Activated CD4-positive, CD25-positive, alpha-beta regulatory T cell treated with anti-CD3 and anti-CD28 coated beads, Interleukin-2, amount 50 U/mL, for 72 hours (primary cell): ENCODE results near the gene YTHDF1.

Source experiments
- DNase-seq: peaks from one replicate; pipeline ENCODE4 v3.0.0; 2021

The YTHDF1 gene

DNA sequence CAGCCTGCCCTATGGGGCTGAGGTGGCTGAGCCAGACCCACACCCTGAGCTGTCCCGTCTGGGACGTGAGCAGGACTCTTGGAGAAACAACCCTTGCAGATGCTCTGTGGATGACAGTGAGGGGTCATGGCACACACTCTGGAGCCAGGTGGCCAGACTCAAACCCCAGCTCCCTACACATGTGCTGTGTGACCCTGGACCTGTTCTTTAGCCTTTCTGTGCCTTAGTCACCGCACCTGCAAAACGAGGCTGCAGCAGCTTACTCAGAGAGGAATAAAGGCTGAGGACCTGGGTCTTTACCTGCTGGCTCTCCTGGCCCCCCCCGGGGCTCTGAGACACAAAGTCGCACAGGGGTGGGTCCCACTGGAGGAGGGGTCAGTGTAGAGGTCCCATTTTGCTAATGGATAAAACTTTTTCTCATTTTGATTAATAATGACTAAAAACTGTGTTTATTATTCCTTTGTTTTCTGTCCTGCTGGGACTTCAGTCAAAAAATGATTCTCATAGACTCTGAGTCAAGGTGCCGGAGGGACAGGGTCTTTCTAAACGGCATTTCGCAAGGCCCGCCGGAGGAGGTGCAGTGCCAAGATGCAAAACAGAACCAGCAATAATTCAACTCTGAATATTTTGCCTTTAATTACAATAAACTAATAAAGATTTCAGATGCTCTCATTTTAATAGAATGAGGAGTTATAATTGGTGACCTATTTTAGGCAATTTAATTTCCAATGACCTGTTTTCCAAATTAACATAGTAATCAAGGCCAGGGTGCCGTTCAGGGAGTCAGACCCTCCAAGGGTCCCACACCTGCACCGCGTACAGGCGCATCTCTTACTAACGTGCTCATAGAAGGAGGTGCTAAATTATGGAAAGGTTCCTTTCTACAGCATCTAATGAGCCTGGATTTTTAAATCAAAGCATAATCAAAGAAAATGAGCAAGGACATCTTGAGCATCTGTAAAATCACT is 62.4 kb downstream of the YTHDF1 start:
- no peak for DNase-seq

DNA sequence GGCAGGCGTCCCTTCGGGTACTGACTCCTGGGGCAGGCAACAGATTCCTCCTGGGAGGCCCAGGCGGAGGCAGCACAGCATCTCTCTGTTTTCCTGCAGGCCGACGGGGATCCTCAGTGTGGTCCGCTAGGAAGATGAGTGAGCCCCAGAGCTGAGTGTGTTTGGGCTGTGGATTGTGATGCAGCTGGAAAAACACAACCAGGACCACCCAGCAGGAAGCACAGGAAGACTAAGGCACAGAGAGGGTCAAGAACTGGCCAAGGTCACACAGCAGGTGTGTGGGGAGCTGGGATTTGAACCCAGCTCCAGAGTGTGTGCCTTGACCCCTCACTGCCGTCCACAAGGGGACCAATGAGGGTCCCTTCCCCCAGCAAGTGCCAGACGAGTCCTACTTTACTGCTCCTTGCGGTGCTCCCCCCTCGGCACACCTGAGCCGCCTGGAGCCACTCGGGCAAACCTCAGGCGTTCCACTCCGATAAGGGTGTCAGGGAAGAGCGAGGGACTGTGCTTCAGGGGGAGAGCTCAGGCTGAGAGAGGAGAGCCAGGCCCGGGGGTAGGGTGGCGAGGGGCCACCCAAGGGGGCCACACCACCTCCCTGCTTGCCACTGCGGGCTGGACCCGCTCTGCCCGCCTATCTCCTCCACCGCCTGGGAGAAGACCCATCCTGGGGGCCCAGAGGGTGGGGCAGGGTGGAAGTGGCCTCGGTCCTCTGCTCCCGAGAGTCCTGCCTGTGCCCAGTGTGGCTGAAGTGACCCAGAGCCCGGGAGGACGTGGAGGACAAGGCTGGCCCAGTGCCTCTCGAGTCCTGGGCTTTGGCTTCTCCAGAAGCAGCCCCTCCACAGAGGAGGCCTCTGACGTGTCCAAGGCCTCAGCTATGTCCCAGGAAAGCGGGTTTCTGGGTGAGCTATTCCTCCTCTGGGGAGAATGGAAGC is 63.3 kb downstream of the YTHDF1 start:
- no peak for DNase-seq

DNA sequence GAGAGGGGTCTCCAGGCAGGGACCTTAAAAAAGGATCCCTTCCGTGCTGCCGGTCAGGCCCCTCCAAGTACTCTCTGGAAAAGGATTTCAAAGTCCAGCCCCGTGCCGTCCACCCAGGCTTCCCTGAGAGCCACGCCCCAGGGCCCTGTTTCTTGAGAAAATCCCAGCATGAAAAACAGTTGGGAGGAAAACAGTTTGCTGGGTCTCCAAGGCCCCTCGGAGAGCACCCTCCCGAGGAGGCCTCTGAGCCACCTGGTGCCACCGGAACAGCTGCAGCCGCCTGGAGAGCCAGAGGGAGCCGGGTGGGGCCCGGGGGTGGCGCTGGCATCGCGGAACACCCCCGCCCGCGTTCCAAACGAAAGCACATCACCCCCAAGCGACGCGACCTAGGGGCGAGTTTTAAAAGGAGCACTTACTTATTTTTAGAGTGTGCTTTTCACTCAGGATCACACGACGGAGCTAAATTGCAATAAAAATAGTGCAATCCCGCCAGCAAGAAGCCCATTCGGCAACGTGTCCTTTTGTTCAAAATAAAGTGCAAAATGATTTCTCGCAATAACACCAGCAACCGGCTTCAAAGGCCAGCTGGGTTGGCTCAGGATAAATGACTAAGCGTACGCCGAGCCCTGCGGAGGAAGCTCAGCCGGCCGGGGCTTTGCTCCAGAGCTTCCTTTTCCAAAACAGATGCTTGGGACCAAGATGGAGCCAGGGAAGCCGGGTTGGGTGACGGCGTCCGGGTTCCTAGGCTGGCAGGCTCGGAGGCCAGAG is 64.2 kb downstream of the YTHDF1 start:
- no peak for DNase-seq

DNA sequence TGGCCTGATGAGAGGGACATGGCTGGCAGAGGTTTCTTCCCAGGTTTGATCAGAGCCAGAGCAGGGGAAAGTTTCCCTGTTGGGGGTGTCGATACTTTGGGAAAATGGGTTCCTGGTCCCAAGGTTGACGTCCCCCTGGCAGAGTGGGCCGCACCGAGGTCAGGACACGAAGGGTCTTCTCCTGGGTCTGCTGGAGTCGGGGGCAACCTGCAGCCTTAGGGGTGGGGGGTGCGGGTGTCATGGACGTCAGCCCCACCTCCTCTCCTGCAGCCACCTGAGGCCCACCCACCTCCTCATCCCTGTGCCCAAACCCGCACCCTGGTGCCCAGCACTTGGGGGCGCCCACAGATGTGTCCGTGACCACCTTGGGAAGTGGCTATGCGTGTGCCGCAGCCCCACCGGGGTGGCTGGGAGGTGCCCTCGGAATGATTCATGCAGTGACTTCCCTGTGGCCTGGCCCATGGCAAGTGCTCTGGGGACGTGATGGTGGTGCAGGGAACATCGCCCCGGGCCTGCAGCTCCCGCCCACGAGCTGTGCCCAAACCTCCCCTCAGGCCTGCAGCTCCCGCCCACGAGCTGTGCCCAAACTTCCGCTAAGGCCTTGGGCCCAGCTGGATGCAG is 64.9 kb downstream of the YTHDF1 start:
- DNase-seq: no peak

DNA sequence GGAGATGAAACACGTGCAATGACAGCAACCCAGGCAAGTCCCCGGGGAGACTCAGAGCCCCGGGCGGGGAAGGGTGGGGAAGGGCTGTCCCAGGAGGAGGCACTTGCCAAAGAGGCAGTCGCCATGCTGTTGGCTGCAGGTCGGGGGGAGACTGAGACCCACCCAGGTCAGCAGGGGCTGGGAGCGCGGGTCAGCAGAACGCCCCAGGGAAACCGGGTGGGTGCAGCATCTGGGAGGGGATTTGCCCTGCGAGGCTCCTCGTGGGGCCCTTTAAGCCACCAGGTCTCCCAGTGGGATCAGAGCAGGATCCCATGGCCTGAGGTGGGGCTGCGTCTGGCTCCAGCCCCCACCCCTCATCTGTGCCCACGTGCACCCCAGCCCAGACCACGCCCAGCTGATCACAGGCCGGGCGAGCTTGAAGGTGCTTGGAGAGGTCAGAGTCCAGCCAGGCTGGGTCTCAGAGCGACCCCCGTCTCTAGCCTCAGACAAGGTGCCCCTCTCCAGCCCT is 65.5 kb downstream of the YTHDF1 start:
- DNase-seq: no peak

DNA sequence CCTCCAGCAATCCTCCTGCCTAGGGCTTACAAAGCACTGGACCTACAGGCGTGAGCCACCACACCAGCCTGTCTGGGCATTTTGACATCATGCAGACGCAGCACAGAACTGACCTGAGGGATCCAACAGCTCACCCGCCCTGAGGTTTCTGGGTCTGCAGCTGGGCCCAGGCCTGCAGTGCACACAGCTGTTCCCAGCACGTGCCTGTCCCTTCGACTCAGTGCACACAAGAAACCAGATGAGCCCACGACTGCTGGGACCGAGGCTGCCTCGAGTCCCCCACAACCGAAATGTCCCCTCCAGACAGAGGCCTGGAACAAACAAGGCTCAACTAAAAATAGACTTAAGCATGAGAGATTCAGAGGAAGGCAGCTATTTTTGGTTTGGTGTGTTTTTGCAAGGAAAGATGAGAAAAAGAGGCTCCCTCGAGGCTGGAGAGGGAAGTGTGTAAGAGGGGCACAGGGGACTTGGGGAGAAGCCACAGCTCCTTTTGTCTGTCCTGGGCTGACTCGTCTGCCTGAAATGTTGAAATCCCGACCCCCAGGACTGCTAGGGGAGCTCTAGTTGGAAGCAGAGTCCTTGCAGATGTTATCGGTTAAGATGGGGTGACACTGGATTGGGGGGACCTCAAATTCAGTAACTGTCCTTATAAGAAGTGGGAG is 66.3 kb downstream of the YTHDF1 start:
- no peak for DNase-seq

DNA sequence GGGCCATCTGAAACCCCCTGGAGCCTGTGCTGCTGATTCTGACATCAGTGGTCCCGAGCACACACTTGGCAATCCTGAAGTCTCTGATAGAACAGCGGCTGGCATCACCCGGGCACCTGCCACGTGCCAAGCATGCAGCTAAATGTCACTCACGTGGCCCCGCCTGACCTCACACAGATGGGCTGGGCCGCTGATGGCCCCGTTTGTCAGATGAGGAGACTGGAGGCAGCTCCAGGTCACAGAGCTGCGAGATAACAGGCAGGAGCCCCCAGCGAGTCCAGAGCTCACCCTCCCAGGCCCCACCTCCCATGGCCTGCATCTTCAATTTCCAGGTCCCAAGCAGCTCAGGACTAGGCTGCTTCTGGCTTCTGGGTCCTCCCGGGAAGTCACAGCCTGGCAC is 67.2 kb downstream of the YTHDF1 start:
- DNase-seq: no peak

DNA sequence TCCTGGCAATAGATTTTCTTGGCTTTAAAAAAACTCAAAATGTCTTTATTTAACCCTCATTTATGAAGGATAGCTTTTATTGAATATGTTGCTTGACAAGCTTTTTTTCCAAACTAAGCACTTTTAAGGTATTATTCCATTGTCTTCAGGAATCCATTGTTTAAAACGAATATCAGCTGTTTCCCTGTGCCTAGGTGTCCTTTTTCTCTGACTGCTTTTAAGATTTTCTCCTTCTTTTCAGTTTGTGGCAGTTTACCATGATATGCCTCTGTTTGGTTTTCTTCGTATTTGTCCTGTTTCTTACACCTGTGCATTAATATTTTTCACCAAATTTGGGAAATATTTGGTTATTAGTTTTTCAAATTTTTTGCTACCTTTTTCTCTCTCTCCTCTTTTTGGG is 68.4 kb downstream of the YTHDF1 start:
- DNase-seq: no peak
